Large intestine (tissue), 3 donors: Measurements from ENCODE around the gene ABHD14A. TPM values are rescaled to one million over a fixed set of nuclear protein-coding genes. Genes with fewer than 3 reads are reported as not detected.

Experiments used
- DNase-seq, 2 donors: peaks; one replicate each; pipeline versions ENCODE4 v3.0.0 to v3.0.0-alpha.2; 2013
- H3K27ac ChIP-seq: one replicate; pipeline ENCODE4 v1.5.1; 2013; ENCODE audit warnings: low read length
- H3K27me3 ChIP-seq: 2 replicates; pipeline ENCODE4 v1.6.1; 2013; ENCODE audit warnings: low read length; ENCODE audit not compliant: control insufficient read depth, insufficient read depth
- H3K36me3 ChIP-seq: 2 replicates; pipeline ENCODE4 v1.6.1; 2013; ENCODE audit warnings: low read length; ENCODE audit not compliant: control insufficient read depth, insufficient read depth
- H3K4me1 ChIP-seq: one replicate; pipeline ENCODE4 v1.6.1; 2013; ENCODE audit warnings: low read length; ENCODE audit not compliant: control insufficient read depth, insufficient read depth
- H3K4me3 ChIP-seq: one replicate; pipeline ENCODE4 v1.5.1; 2013; ENCODE audit warnings: low read length
- H3K9me3 ChIP-seq: one replicate; pipeline ENCODE4 v1.6.1; 2013; ENCODE audit warnings: mild to moderate bottlenecking, low read depth, low read length, moderate library complexity; ENCODE audit not compliant: control insufficient read depth
- WGBS: methylation state at CpG from one replicate; pipeline ENCODE4 v1.1.5; 2013; ENCODE audit warnings: low lambda C conversion rate; ENCODE audit not compliant: insufficient coverage; 5-methylcytosine and 5-hydroxymethylcytosine counted together
- polyA plus RNA-seq: library from polyadenylated mRNA; unstranded; fragments of 120-200 nt; gene quantifications from one replicate; pipeline ENCODE4 v1.2.1, GENCODE V29; 2013

Gene ABHD14A
- polyA plus RNA-seq, 1 donor = 14.1 TPM

- H3K4me3 ChIP-seq = no peak overlapping the region
- H3K27ac ChIP-seq = no peak overlapping the region
- H3K4me1 ChIP-seq = peaks cover 17% of the 10 kb centered on the region
Observed at GRCh38 chr3:51957520-51958205, 17.2 kb upstream of the ABHD14A start.

GRCh38 chr3:51958603-51959521 is 16.0 kb upstream of the ABHD14A start:
- H3K4me3 ChIP-seq = no peak overlapping the region
- H3K36me3 ChIP-seq = peaks cover 12% of the 10 kb centered on the region
- H3K4me1 ChIP-seq = peaks cover 19% of the 10 kb centered on the region
- no CpG with 5 or more reads among the region's 20 CpGs for WGBS
- DNase-seq = no peak
- H3K9me3 ChIP-seq = peaks cover 9% of the 10 kb centered on the region
- H3K27me3 ChIP-seq = peaks cover 17% of the 10 kb centered on the region
- H3K27ac ChIP-seq = no peak overlapping the region

More at GRCh38 chr3:51957520-51958205, 17.2 kb upstream of the ABHD14A start:
- no peak for DNase-seq
- no CpG with 5 or more reads among the region's 15 CpGs for WGBS
- peaks cover 12% of the 10 kb centered on the region for H3K36me3 ChIP-seq
- H3K9me3 ChIP-seq = peaks cover 9% of the 10 kb centered on the region
- peaks cover 23% of the 10 kb centered on the region for H3K27me3 ChIP-seq

- Histone ChIP-seq H3K4me1 (peaks cover 19% of the 10 kb centered on the region), H3K4me3 (no peak overlapping the region), H3K9me3 (peaks cover 9% of the 10 kb centered on the region), H3K27me3 (peaks cover 10% of the 10 kb centered on the region), H3K36me3 (peaks cover 12% of the 10 kb centered on the region), H3K27ac (no peak overlapping the region)
- DNase-seq = no peak
- no CpG with 5 or more reads among the region's 7 CpGs for WGBS
Observed at GRCh38 chr3:51959651-51960050, 15.2 kb upstream of the ABHD14A start.

- DNase-seq = no peak
- peaks cover 19% of the 10 kb centered on the region for H3K4me1 ChIP-seq
- peaks cover 2% of the 10 kb centered on the region for H3K27me3 ChIP-seq
- WGBS = no CpG with 5 or more reads among the region's 10 CpGs
- H3K4me3 ChIP-seq = no peak overlapping the region
- H3K36me3 ChIP-seq = peaks cover 12% of the 10 kb centered on the region
- H3K9me3 ChIP-seq = peaks cover 5% of the 10 kb centered on the region
- no peak overlapping the region for H3K27ac ChIP-seq
Observed at GRCh38 chr3:51960386-51960785, 14.5 kb upstream of the ABHD14A start.

- peaks cover 12% of the 10 kb centered on the region for H3K36me3 ChIP-seq
- no peaks in the 10 kb centered on the region for H3K27me3 ChIP-seq
- no peak overlapping the region for H3K27ac ChIP-seq
- H3K4me1 ChIP-seq = peaks cover 19% of the 10 kb centered on the region
- no peak for DNase-seq
- H3K4me3 ChIP-seq = no peak overlapping the region
- no CpG with 5 or more reads among the region's 18 CpGs for WGBS
- peaks cover 2% of the 10 kb centered on the region for H3K9me3 ChIP-seq
Observed at GRCh38 chr3:51961011-51961410, 13.9 kb upstream of the ABHD14A start.

- H3K27me3 ChIP-seq = no peaks in the 10 kb centered on the region
- DNase-seq = peak; percentile 40 to 66
- H3K4me3 ChIP-seq = no peak overlapping the region
- H3K9me3 ChIP-seq = no peaks in the 10 kb centered on the region
- peak overlapping the region; percentile 59 for H3K27ac ChIP-seq
- H3K4me1 ChIP-seq = peaks cover 25% of the 10 kb centered on the region
- WGBS = no CpG with 5 or more reads among the region's 9 CpGs
- peaks cover 12% of the 10 kb centered on the region for H3K36me3 ChIP-seq
Observed at GRCh38 chr3:51961602-51962569, 13.0 kb upstream of the ABHD14A start.

GRCh38 chr3:51962854-51963530 is 11.9 kb upstream of the ABHD14A start:
- no peaks in the 10 kb centered on the region for H3K9me3 ChIP-seq
- no peak overlapping the region for H3K27ac ChIP-seq
- H3K4me1 ChIP-seq = peaks cover 26% of the 10 kb centered on the region
- DNase-seq = peak in 1 of 2 donors; percentile 27
- no CpG with 5 or more reads among the region's 6 CpGs for whole genome bisulfite sequencing
- H3K27me3 ChIP-seq = no peaks in the 10 kb centered on the region
- no peak overlapping the region for H3K4me3 ChIP-seq
- peaks cover 9% of the 10 kb centered on the region for H3K36me3 ChIP-seq

GRCh38 chr3:51963951-51964451 is 10.9 kb upstream of the ABHD14A start:
- H3K36me3 ChIP-seq = peaks cover 8% of the 10 kb centered on the region
- no CpG with 5 or more reads among the region's 12 CpGs for WGBS
- H3K4me3 ChIP-seq = no peak overlapping the region
- no peaks in the 10 kb centered on the region for H3K27me3 ChIP-seq
- DNase-seq = no peak
- H3K27ac ChIP-seq = no peak overlapping the region
- H3K4me1 ChIP-seq = peaks cover 30% of the 10 kb centered on the region
- no peaks in the 10 kb centered on the region for H3K9me3 ChIP-seq

- Histone ChIP-seq H3K4me1 (peaks cover 30% of the 10 kb centered on the region), H3K36me3 (peaks cover 4% of the 10 kb centered on the region), H3K27me3 (no peaks in the 10 kb centered on the region), H3K4me3 (no peak overlapping the region), H3K9me3 (no peaks in the 10 kb centered on the region), H3K27ac (no peak overlapping the region)
- DNase-seq = no peak
- no CpG with 5 or more reads among the region's 4 CpGs for WGBS
Observed at GRCh38 chr3:51964521-51964920, 10.3 kb upstream of the ABHD14A start.
